Measurements from ENCODE around the gene DHRSX.

- TF ChIP-seq CTCF (IDR thresholded peaks at IDR 0.05) (no peak), EP300 (IDR thresholded peaks at IDR 0.05) (no peak)
These were observed 76.9 kb downstream of the DHRSX start for GRCh38 chrX:2423899-2424298.

Measured in upper lobe of left lung (tissue), 4 donors.